H1 (cell line): ENCODE data around the gene CABLES2. TPM values are rescaled to one million over a fixed set of nuclear protein-coding genes. Genes with fewer than 3 reads are reported as not detected.

ENCODE experiments used
- E2F6 ChIP-seq: IDR thresholded peaks from 2 replicates; pipeline ENCODE4 v1.6.1; 2012; ENCODE audit warnings: inconsistent platforms
- SAP30 ChIP-seq: fragments of 300-600 bp; sonication (generic); IDR thresholded peaks from 2 replicates; pipeline ENCODE4 v1.7.1; 2012; ENCODE audit warnings: low read length, moderate library complexity, mild to moderate bottlenecking, inconsistent platforms; ENCODE audit not compliant: insufficient read depth, insufficient replicate concordance
- polyA plus RNA-seq, 7 experiments: library from polyadenylated mRNA; depleted of rRNA in 3 of 7; stranded (reverse) in 5 of 7; unstranded in 2 of 7; fragments of >200 nt in 5 of 7; fragments of 200-250 nt in 2 of 7; gene quantifications; 1 replicate in 5 of 7; 2 replicates in 1 of 7; 4 replicates in 1 of 7; pipeline versions ENCODE4 v1.2.1 to v1.2.3, GENCODE V29; 2011 to 2013; ENCODE audit warnings: missing spikeins in 2 of 7, mixed read lengths in 2 of 7
- total RNA-seq: library from RNA; stranded (reverse); fragmentation: NEBNext Ultra II Directional; extraction: Animal tissue kit (Norgen Biotek cat#: 25700); gene quantifications from 2 replicates; pipeline ENCODE4 v1.2.1, GENCODE V29; 2021

Gene CABLES2
- total and polyA plus RNA-seq, 2 of the 8 experiments (the other 6 are each of a cell fraction or from before 2014, with no cell fraction given), result 8.0 to 8.8 TPM

- TF ChIP-seq E2F6 (peak; percentile 43; the same call in 1 of the 2 replicates), SAP30 (no peak)
Measured at GRCh38 chr20:62427172-62428001, 20.3 kb upstream of the CABLES2 start, which contains the start of gene RBBP8NL (continued).
